Measurements from ENCODE around the gene IFT25. TPM values are rescaled to one million over a fixed set of nuclear protein-coding genes. Genes with fewer than 3 reads are reported as not detected.
"Not testable (repeated sequence)": the region's sequence is repeated elsewhere in the genome, so short reads cannot be mapped to it uniquely, and the experiment has no call there.

Gene IFT25
- total and polyA plus RNA-seq, 2 of the 13 experiments (the other 11 are each of a cell fraction or from before 2014, with no cell fraction given): 19.7 to 48.0 TPM

GRCh38 chr1:53888681-53889080 is 56.8 kb downstream of the IFT25 start (continued):
- TF ChIP-seq ZFP91 (CRISPR knock-in tag; IDR thresholded peaks at IDR 0.05; ENCODE audit: borderline replicate concordance) (no peak), CSRNP2 (CRISPR knock-in tag; conservative IDR thresholded peaks at IDR 0.05; ENCODE audit: low read depth) (no peak), TEF (CRISPR knock-in tag; IDR thresholded peaks at IDR 0.05) (no peak), AGO2 (optimal IDR thresholded peaks at IDR 0.05; ENCODE audit: low read depth, low read length) (no peak), YEATS4 (CRISPR knock-in tag; IDR thresholded peaks at IDR 0.05; ENCODE audit: borderline replicate concordance) (no peak), NFE2L1 (CRISPR knock-in tag; IDR thresholded peaks at IDR 0.05; ENCODE audit: borderline replicate concordance) (no peak)

GRCh38 chr1:53883600-53883999 is 61.9 kb downstream of the IFT25 start:
- DNase-seq (ENCODE audit: low spot score); H3K79me2 ChIP-seq (ENCODE audit: insufficient read depth, low read length); H3K4me1 ChIP-seq (ENCODE audit: insufficient read depth, low read length); H3K36me3 ChIP-seq (replicated peaks in 1 of 2; ENCODE audit: control insufficient read depth in 1 of 2, insufficient read depth in 2 of 2, low read length in 2 of 2); ATAC-seq; H4K20me1 ChIP-seq (ENCODE audit: insufficient read depth, low read length); H3K4me2 ChIP-seq (ENCODE audit: low read depth, low read length); H2AFZ ChIP-seq (ENCODE audit: low read length); CTCF ChIA-PET (ENCODE audit: low intra/inter-chr PET ratio, low total read pairs); FAIRE-seq; intact Hi-C loops (cut with micrococcal nuclease; ENCODE audit: unreplicated experiment); H3K9me3 ChIP-seq (ENCODE audit: low read length); H3K27me3 ChIP-seq (ENCODE audit: control insufficient read depth in 1 of 2, insufficient read depth in 2 of 2, low read length in 2 of 2); H3K4me3 ChIP-seq (replicated peaks in 1 of 3; ENCODE audit: insufficient read depth in 1 of 3, low read depth in 2 of 3, low read length in 3 of 3); BruUV-seq (replicated peaks); H3K27ac ChIP-seq (ENCODE audit: extremely low read length, insufficient read depth, low read length); H3K9ac ChIP-seq (ENCODE audit: insufficient read depth, low read depth, low read length); in situ Hi-C loops (cut with HindIII; ENCODE audit: extremely low pct_ligation_motif_present, low pct_unique_long_range_greater_than_20kb): not testable (repeated sequence)
- WGBS (ENCODE audit: low lambda C conversion rate): 98% methylated on average over 6 of the region's 6 CpGs
- POLR2A ChIA-PET: interaction anchor here (1.7 kb wide), 1 partner anchor 62 kb away, joined by 6 read pairs; the partner anchor contains the start of genes IFT25 and LRRC42

GRCh38 chr1:53881853-53882252 is 63.6 kb downstream of the IFT25 start:
- H3K27me3 ChIP-seq (ENCODE audit: control insufficient read depth in 1 of 2, insufficient read depth in 2 of 2, low read length in 2 of 2); DNase-seq (ENCODE audit: low spot score); BruUV-seq (replicated peaks); H3K27ac ChIP-seq (ENCODE audit: extremely low read length, insufficient read depth, low read length); ATAC-seq; H2AFZ ChIP-seq (ENCODE audit: low read length); H3K4me3 ChIP-seq (replicated peaks in 1 of 3; ENCODE audit: insufficient read depth in 1 of 3, low read depth in 2 of 3, low read length in 3 of 3); H3K9ac ChIP-seq (ENCODE audit: insufficient read depth, low read depth, low read length); H3K79me2 ChIP-seq (ENCODE audit: insufficient read depth, low read length); CTCF ChIA-PET (ENCODE audit: low intra/inter-chr PET ratio, low total read pairs); H3K4me2 ChIP-seq (ENCODE audit: low read depth, low read length); intact Hi-C loops (cut with micrococcal nuclease; ENCODE audit: unreplicated experiment); in situ Hi-C loops (cut with HindIII; ENCODE audit: extremely low pct_ligation_motif_present, low pct_unique_long_range_greater_than_20kb); FAIRE-seq; H4K20me1 ChIP-seq (ENCODE audit: insufficient read depth, low read length); H3K9me3 ChIP-seq (ENCODE audit: low read length); H3K4me1 ChIP-seq (ENCODE audit: insufficient read depth, low read length): not testable (repeated sequence)
- POLR2A ChIA-PET: interaction anchor here (0.6 to 1.7 kb wide), 2 partner anchors 64 to 74 kb away, joined by 3 to 6 read pairs; partner anchors contain the start of genes IFT25 and LRRC42
- peaks cover 6 to 13% of the 10 kb centered on the region in 2 experiments; a peak in 4 of 5 replicates for H3K36me3 ChIP-seq (replicated peaks in 1 of 2; ENCODE audit: control insufficient read depth in 1 of 2, insufficient read depth in 2 of 2, low read length in 2 of 2)
- 96% methylated on average over 2 of the region's 2 CpGs for WGBS (ENCODE audit: low lambda C conversion rate)

Measured in HepG2 (cell line).